Hindlimb muscle (tissue), 1 donor: ENCODE measurements around the gene KRTAP10-6. TPM values are rescaled to one million over a fixed set of nuclear protein-coding genes. Genes with fewer than 3 reads are reported as not detected.
"Not testable (repeated sequence)": the region's sequence is repeated elsewhere in the genome, so short reads cannot be mapped to it uniquely, and the experiment has no call there.

Source experiments
- DNase-seq: peaks from one replicate; pipeline ENCODE4 v3.0.0-alpha.2; 2013
- polyA plus RNA-seq: library from polyadenylated mRNA; unstranded; fragments of 120-200 nt; gene quantifications from one replicate; pipeline ENCODE4 v1.2.1, GENCODE V29; 2013; ENCODE audit not compliant: insufficient read length

Gene KRTAP10-6
- polyA plus RNA-seq, 1 donor, result not detected

DNA sequence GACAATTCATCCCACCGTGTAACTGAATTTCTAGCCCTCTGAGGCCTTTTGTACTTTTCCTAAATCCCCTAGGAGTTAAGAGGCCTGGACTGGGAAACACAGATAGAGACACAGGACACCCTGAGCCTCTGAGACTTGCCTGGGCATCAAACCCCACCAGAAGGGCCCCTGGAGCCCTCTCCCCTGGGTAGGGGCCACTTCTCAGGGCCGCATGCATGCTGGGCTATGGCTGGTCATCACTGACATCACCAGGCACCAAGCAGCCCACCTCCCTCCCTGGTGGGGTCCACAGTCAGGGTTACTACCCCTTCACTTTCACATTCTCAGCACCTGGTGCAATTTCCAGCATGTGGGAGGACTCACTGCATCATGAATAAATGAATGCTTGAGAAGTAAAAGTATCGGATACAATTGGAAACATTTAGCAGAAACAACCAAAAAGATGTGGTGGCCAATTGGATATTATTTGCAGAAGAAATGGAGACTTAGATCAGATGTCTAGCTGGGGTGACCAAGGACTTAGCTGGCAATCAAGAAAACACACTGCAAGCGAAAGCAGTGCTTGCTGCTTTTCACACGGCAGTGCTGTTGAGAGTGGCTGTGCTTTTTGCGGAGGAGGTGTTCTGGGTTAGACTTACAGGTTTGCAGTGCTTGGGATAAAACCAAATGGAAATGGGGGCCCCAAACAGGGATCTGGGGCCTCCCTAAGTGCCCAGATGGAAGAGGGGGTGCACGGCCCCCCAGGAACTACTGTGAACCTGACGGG, 7.1 kb upstream of the KRTAP10-6 start:
- DNase-seq, result no peak

- DNase-seq, result no peak
These were observed 5.8 kb upstream of the KRTAP10-6 start for GRCh38 chr21:44598061-44598460.

DNA sequence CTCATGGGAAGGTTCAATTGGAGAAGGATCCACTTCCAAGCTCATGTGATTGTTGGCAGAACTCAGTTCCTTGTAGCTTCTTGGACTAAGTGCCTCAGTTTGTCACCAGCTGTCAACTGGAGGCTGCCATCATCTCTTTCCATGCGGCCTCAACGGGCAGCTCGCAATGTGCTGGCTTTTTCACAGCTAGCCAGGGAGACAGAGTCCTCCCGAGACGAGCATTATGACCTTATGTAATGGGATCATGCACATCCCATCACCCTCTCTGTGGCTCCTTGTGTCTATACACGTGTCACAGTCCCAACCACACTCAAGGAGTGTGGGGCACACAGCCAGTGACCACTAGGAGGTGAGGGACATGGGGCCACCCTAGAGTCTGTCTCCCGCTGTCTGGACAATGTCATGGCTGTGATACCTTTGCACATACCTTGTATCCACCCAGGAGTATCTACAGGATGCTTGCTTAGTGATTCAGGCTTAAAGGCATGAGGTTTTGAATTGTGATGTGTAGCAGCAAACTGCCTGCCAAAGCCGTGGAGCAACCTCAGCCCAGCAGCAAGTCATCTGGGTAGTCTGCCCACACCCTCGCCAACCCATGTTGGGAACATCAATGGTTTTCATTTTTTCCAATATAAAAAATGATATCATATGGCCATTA, 3.9 kb upstream of the KRTAP10-6 start:
- DNase-seq, result no peak

DNA sequence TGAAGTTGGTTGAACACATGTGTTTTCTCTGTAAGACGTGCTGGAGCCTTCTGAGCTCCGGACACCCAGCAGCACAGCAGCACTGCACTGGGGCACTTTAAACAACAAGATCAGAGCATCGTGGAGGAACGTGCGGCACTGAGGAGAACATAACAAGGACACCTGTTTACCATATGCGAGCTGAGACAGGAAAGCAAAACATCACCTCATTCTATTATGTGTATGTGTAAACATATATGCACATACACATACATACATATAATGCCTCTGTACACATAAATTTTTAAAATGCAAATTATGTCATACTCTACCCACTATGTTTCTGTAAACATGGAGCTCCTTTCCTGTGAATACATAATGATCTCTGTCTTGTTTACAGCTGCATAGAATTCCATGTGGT, 3.2 kb upstream of the KRTAP10-6 start:
- DNase-seq, result no peak

DNA sequence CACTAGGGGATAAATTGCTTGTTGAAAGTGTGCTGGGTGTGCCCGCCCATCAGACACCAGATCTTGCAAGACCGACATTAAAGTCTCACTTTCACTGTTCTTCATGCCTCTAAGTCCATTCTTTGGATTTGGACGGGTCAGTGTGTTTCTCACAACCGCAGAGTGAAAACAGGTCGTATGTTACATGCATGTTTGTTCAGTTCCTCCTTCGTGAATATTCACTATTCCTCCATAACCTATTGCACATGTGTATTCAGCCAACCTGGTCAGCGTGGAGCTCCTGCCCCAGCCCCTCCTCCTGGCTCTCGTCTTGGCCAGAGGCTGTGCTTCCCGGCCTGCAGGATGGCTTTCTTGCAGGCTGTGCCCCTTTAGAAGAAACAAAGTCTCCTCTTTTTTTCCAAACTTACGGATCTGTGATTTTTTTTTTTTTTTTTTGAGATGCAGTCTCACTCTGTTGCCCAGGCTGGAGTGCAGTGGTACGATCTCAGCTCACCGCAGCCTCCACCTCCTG, 2.2 kb upstream of the KRTAP10-6 start:
- no peak for DNase-seq

DNA sequence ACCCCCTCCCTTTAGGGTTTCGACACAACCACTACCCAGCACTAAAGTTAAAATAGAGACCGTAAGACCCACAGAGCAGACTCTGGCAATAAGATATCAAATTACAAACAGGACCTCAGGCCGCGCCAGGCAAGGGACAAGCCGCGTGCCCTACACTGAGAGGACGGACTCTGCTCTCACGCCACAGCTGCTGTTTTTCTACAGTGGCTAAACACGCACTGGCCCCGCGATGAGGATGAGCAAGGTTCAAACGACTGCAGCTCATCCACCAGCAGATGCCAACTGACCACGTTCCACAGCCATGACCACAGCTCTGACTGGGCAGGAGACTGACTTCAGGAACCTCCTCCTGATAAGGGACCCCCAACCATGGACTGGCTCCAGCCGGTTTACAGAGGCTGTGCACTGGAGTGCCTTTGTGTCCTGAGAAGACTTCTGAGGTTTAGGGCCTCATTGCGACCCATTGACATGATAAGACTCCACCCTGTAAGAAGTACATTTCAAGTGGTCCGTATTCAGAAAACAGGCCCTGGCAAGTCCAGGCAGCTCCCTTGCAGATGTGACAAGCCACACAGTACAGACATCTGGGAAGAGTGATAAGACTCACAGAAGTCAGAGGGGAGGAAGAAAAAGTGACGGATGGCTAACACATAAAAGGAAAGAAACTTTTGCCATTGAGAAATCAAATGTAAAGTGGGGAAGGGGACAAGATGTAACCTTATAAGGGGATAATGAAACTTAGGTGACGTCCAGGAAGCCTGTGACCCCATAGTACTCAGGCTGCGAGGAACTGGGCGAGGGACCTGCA, 1.5 kb upstream of the KRTAP10-6 start:
- DNase-seq, result no peak

GRCh38 chr21:44591801-44592130, 539 bp downstream of the KRTAP10-6 start:
- DNase-seq, result not testable (repeated sequence)

- not testable (repeated sequence) for DNase-seq
These were observed 1.2 kb downstream of the KRTAP10-6 start for GRCh38 chr21:44590897-44591800.

DNA sequence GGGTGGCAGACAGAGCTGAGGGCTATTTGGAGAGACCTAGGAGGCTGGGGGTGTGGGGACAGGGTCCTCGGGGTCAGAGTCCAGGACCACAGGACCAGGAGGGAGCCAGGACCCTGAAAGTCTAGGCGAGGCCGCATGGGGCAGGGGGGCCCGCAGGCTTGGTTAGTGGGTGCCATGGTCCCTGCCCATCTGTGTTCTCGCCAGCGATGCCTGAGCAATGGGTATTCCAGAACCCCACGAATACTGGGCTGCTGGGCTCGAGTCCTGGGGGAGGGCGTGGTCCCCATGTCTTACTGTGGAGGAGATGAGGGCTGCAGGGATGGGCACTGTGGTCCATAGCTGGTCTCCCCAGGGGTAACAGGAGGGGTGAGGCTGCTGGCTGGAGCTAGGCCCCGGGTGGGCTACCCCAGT, 2.0 kb downstream of the KRTAP10-6 start:
- DNase-seq, result no peak

DNA sequence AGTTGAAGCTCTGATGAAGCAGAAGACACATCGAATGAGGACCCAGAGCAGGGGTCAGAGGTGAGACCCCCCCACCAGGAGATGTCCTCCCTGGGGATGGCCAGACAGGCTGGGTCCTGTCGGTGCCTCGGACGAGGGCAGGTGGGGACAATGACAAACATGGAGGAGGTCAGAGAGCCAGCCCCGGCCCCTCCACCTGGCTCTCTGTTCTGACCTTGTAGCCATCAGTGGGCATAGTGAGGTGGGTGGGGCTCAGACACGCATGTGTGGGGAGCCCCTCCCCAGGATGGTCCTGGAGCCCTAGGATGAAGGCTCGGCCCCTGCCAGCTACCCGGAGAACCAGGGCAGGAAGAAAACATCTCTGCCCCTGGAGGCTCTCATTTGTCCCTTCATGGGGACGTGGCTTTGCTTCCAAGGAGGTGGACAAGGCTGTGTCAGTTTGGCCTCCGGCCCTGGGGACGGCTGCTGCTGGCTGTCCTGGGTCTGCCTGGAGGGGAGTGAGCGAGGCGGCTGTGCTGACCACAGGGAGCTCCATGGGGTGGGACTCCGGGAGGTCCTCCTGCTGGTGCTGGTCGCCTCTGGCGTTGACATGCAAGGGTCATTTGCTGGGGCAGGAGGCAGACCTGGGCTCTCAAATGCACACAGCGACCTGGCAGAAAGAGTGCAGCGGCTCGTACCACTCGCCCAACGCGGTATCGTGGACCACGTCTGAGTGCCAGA, 2.6 kb downstream of the KRTAP10-6 start:
- no peak for DNase-seq

DNA sequence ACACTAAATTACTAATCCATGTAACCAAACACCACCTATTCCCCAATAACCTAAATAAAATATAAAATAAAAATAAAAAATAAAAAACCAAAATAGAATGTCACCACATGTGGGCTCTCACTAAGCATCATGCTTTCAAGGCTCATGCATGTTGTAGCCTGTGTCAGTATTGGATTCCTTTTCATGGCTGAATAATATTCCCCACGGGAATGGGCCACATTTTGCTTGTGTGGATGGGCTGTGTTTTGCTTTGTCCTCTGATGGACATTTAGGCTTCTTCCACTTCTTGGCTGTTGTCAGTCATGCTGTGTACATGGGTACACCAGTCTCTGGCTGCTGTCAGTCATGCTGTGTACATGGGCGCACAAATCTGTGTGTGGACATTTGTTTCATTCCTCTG, 3.2 kb downstream of the KRTAP10-6 start:
- no peak for DNase-seq

GRCh38 chr21:44585892-44586291, 6.4 kb downstream of the KRTAP10-6 start:
- DNase-seq, result no peak

GRCh38 chr21:44583800-44584147, 8.5 kb downstream of the KRTAP10-6 start:
- no peak for DNase-seq

DNA sequence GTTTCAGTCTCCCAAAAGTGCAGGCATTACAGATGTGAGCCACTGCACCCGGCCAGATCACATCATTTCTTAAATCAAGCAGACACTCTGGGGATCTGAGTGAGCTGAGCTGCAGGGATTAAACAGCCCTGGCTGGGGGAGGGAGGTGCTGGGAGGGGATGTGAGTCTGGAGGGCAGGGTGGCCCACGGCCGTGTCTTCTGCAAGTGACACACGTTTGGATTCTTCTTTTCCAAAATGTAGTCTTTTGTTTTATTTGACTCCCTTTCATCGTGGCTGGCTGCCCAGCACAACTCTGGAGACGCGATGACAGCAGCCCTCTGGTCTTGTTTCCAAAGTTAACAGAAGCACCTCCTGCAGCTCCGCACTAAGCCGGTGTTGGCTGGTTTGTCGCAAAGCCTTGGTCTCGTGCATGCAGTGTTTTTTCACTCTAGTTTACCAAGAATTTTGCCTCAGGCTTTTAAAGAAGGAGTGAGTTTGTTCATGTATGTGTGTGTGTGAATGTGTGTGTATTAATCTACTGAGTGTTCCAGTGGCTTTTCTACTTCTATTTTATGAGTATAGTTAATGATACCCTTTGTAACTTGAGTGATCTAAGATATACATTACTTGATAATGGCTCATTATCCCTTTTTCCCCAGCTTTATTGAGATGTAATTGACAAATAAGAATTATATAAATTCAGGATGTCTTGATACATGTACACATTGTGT, 9.1 kb downstream of the KRTAP10-6 start:
- DNase-seq, result peak; percentile 11

DNA sequence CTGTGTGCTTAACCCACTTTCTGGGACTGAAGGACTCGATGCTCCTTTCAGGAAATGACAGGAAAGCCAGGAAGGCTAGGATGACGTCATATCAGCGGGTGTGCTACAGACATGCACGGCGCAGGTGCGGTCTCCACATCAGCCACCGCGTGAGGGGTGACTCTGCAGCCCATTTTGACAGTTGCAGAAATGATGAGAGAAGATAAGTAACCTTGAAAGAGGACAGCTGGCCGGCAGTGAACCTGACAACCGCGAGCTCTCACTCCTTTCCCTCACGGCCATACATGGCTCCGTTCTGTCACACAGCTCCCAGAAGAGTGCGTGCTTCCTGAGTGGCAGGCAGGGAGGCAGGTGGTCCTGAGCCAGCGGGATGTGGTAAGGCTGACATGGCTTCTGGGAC, 10.2 kb downstream of the KRTAP10-6 start:
- no peak for DNase-seq

GRCh38 chr21:44581158-44581557, 11.1 kb downstream of the KRTAP10-6 start:
- no peak for DNase-seq

DNA sequence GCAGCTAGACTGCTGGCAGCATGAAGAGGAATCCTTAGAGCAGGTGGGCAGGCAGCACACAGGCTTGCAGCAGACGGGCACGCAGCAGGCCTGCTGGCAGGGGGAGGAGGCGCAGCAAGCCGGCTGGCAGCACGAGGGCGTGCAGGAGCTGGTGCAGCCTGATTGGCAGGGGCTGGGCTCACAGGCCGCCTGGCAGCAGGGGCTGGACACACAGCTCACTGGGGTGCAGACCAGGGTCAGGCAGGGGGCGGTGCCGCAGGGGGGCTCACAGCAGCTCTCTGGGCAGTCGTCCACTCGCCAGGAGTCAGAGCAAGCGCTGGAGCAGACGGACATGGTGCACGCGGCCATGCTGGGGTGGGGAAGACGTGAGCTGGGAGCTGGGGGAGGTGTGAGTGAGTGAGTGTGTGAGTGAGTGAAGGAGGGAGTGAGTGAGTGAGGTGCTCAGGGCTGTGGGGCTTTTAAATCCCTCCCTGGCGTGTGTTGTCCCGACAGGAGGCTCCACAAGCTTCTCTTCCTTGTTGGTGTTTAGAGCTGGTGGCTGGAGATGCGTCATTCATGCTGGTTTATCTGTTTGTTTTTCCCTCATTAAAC, 12.0 kb downstream of the KRTAP10-6 start, which contains the start of gene KRTAP10-5:
Gene KRTAP10-5, minus strand, starts transcription at position 374 of the 591 bp plus-strand sequence. Its CDS starts 26 bp downstream, at position 348.
- DNase-seq, result not testable (repeated sequence)

GRCh38 chr21:44579833-44580144, 12.5 kb downstream of the KRTAP10-6 start:
- DNase-seq, result no peak

DNA sequence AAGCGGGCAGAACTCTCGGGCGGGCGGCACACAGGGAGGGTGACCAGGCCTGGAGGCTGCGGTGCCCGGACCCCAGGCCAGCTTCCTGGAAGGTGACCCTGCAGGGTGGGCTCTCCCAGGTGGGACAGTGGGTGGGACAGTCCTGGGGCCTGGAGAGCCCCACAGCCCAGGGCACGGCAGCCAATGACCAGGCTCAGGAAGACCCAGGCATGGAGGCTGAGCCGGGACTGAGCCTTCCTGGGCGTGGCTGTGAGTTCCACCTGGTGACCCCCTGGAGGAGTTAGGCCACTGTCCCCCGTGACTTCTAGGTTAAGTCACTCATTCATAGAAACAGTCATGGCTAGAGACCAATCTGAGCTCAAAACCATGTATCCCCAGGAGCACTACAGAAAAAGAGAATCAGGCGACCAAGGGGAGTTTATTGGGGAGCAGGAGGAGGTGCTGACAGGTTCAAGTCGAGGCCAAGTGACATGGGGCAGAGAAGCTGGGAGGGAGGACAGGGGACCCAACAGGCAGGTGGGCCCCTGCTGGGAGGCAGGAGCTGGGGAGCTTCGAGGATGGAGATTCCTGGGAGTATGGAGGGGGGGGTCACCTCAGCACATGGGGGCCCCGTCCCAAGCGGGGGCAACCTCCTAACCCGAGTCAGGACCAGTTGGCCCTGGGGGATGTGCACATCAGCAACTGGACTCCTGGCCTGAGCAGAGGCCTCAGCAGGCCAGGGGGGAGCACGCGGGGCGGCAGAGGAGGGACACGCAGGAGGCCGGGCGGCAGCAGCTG, 13.1 kb downstream of the KRTAP10-6 start:
- DNase-seq, result no peak
